ENCODE data around the gene FYN.

Gene FYN

GRCh38 chr6:111803371-111803770 is 69.9 kb downstream of the FYN start:
- peaks cover 8% of the 10 kb centered on the region; the same call in 1 of the 2 replicates for H3K4me1 ChIP-seq (ENCODE audit: control insufficient read depth, insufficient read depth, low read length)
- ChIA-PET POLR2A (interaction anchor here (0.7 kb wide), 2 partner anchors 126 to 624 kb away, joined by 3 to 5 read pairs; no protein-coding TSS in a partner anchor), CTCF (interaction anchor here (0.7 to 1.4 kb wide), 3 partner anchors 10 to 65 kb away, joined by 3 to 6 read pairs (median 3); no protein-coding TSS in a partner anchor)
- no peaks in the 10 kb centered on the region for H3K36me3 ChIP-seq (ENCODE audit: control insufficient read depth in 2 of 2, insufficient read depth in 1 of 2, low read length in 2 of 2)
- no peaks in the 10 kb centered on the region for H3K9me3 ChIP-seq (ENCODE audit: control insufficient read depth, insufficient read depth, low read depth, low read length)
- H3K4me3 ChIP-seq (ENCODE audit: low read depth, low read length) = no peak overlapping the region
- no peak overlapping the region for H3K27ac ChIP-seq (ENCODE audit: extremely low read depth, low read depth, low read length)
- TF ChIP-seq ZNF138 (tag by site-specific recombination; IDR thresholded peaks at IDR 0.05; ENCODE audit: borderline replicate concordance) (no peak), GFI1B (tag by site-specific recombination; IDR thresholded peaks at IDR 0.05) (no peak), KLF9 (tag by site-specific recombination; IDR thresholded peaks at IDR 0.05; ENCODE audit: low read depth) (no peak), ZNF391 (tag by site-specific recombination; IDR thresholded peaks at IDR 0.05; ENCODE audit: borderline replicate concordance, low read depth) (no peak), PRDM1 (tag by site-specific recombination; IDR thresholded peaks at IDR 0.05) (no peak), ZBTB11 (tag by site-specific recombination; conservative IDR thresholded peaks at IDR 0.05; ENCODE audit: low read depth) (no peak), ZNF169 (tag by site-specific recombination; IDR thresholded peaks at IDR 0.05) (no peak), PBX3 (CRISPR knock-in tag; IDR thresholded peaks at IDR 0.05) (no peak), ZNF704 (tag by site-specific recombination; IDR thresholded peaks at IDR 0.05) (no peak)

GRCh38 chr6:111802720-111803330 is 70.4 kb downstream of the FYN start:
- H3K4me3 ChIP-seq (ENCODE audit: low read depth, low read length) = no peak overlapping the region
- no peak overlapping the region for H3K27ac ChIP-seq (ENCODE audit: extremely low read depth, low read depth, low read length)
- peaks cover 8% of the 10 kb centered on the region; the same call in 1 of the 2 replicates for H3K4me1 ChIP-seq (ENCODE audit: control insufficient read depth, insufficient read depth, low read length)
- H3K36me3 ChIP-seq (ENCODE audit: control insufficient read depth in 2 of 2, insufficient read depth in 1 of 2, low read length in 2 of 2) = no peaks in the 10 kb centered on the region
- ChIA-PET CTCF (interaction anchor here (0.7 to 1.4 kb wide), 2 partner anchors 10 to 65 kb away, joined by 3 to 6 read pairs; no protein-coding TSS in a partner anchor), POLR2A (interaction anchor here (0.7 kb wide), 1 partner anchor 127 kb away, joined by 5 read pairs; no protein-coding TSS in a partner anchor)
- no peaks in the 10 kb centered on the region for H3K9me3 ChIP-seq (ENCODE audit: control insufficient read depth, insufficient read depth, low read depth, low read length)
- TF ChIP-seq ZNF10 (tag by site-specific recombination; IDR thresholded peaks at IDR 0.05) (no peak), ZNF529 (tag by site-specific recombination; IDR thresholded peaks at IDR 0.05; ENCODE audit: insufficient replicate concordance) (no peak), ZNF580 (tag by site-specific recombination; IDR thresholded peaks at IDR 0.05) (no peak), SP2 (tag by site-specific recombination; IDR thresholded peaks at IDR 0.05) (no peak), ZBTB20 (tag by site-specific recombination; IDR thresholded peaks at IDR 0.05) (no peak), ZNF624 (tag by site-specific recombination; IDR thresholded peaks at IDR 0.05) (no peak), ZNF600 (tag by site-specific recombination; IDR thresholded peaks at IDR 0.05) (no peak), CTCF (tag by site-specific recombination; IDR thresholded peaks at IDR 0.05) (no peak), KLF7 (tag by site-specific recombination; IDR thresholded peaks at IDR 0.05; ENCODE audit: borderline replicate concordance) (no peak), HOXD13 (CRISPR knock-in tag; IDR thresholded peaks at IDR 0.05; ENCODE audit: borderline replicate concordance) (no peak), ZNF302 (tag by site-specific recombination; IDR thresholded peaks at IDR 0.05; ENCODE audit: low read depth) (no peak), SCRT2 (tag by site-specific recombination; IDR thresholded peaks at IDR 0.05) (no peak)

Measured in HEK293 (cell line).